Superior temporal gyrus (tissue), 1 donor: ENCODE data around the gene LIMCH1.
"Not testable (repeated sequence)": the region's sequence is repeated elsewhere in the genome, so short reads cannot be mapped to it uniquely, and the experiment has no call there.

Experiments
- DNase-seq: peaks from one replicate; pipeline ENCODE4 v3.0.0-alpha.2; 2016; ENCODE audit errors: extremely low spot score

Gene LIMCH1

DNA sequence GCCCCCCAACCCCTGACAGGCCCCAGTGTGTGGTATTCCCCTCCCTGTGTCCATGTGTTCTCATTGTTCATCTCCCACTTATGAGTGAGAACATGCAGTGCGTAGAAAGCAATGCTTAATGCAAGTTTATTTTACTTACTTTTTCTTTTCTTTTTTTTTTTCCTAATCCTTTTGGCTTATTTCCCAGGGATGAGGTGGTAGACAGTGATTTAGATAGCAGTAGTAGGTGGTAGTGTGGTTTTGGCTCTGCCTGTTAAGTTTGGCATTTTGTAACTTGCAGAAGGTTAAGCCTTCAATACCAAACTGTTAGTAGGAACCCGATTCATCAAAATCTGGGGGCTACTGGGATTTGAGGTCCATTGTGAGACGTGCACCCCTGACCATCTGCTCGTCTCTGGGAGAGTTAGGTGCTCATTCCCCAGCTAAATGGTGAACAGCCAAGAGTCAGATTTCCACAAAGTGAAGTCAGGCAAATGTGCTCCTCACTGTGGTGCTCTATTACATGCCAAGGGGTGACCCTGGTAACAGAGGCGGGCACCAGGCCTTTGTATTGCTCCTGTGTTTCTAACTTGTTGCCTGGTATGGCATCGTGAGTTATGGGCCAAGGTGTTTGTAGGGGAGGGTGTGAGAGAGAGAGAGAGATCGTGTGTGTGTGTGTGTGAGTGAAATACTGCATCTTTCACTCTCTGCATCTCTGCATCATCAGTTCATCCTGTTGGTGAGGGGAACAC, 140.3 kb downstream of the LIMCH1 start:
- DNase-seq, result no peak

GRCh38 chr4:41678951-41679350, 141.0 kb downstream of the LIMCH1 start:
- no peak for DNase-seq

DNA sequence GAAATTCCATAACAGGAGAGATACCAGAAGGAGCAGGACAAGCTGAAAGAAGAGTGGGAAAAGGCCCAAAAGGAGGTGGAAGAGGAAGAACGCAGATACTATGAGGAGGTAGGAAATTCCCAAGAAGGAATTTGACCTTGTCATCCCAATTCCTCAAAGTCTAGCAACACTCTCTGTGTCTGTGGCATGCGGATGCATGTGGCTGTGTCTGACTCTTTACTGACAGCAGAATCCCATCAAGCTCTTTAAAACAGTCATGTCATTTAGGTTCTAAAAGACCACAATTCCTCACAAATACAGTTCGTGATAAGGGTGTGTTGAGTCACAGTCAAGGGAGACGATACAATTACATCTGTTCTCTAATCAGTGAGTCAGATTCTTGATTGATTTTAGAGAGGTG, 142.0 kb downstream of the LIMCH1 start:
- DNase-seq, result no peak

DNA sequence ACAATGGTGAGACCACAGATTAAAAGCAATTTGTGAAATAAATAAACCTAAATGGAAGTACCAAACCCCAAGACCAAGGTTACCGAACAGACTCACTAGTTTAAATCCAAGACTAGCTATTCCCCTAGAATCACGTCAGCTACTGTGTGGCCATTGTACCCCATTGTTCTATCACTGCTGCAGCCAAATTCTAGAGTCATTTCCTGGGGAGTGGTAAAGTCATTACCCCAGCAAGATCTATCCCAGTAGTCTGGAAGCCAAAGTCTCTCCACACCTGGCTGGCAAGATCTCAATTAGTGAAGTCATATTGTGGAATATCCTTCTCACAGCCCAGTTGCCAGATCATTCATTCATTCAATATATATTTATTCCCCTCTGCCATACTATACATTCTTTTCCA, 143.1 kb downstream of the LIMCH1 start:
- DNase-seq, result no peak

GRCh38 chr4:41683326-41683725, 145.4 kb downstream of the LIMCH1 start:
- DNase-seq, result no peak

DNA sequence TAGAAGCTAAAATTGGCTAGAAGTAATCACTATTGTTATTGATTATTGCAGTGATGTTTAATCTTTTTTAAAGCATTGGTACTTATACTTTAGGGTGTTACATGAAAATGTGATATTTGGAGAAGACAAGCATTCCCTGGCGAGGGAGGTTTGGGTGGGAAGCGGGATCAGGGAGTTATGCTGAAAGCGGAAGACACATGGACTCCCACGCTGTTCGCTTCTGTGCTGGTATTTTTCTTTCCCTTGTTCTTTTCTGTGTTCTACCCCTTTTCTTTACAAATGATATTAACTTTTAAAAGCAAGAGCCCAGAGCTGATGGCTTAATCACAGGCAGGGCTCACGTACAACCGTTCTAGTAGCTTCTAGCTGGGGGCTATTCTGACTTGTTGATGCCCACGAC, 148.9 kb downstream of the LIMCH1 start:
- no peak for DNase-seq

- DNase-seq, result no peak
Measured at GRCh38 chr4:41687971-41688370, 150.0 kb downstream of the LIMCH1 start.

- DNase-seq, result peak; percentile 78
Measured at GRCh38 chr4:41692717-41693345, 154.9 kb downstream of the LIMCH1 start.

DNA sequence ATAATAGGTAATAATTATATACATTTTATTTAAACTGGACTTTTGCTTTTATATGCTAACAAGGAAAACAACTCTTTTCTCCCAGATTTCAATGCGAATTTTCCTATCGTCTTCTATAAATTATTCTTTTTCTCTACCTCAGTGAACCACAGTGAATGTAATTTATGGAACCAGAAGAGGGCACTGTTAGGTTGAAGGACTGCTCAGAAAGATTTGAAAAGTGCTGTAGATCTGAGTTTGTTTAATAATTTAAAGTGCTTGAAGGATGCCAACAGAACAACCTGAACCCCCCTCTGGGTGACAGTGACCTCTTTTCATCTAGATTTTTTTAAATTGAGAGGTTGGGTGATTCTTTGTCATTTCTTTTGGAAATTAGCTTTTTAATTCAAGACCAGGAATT, 155.7 kb downstream of the LIMCH1 start:
- peak; percentile 72 for DNase-seq

- no peak for DNase-seq
Measured at GRCh38 chr4:41696131-41696530, 158.2 kb downstream of the LIMCH1 start.

DNA sequence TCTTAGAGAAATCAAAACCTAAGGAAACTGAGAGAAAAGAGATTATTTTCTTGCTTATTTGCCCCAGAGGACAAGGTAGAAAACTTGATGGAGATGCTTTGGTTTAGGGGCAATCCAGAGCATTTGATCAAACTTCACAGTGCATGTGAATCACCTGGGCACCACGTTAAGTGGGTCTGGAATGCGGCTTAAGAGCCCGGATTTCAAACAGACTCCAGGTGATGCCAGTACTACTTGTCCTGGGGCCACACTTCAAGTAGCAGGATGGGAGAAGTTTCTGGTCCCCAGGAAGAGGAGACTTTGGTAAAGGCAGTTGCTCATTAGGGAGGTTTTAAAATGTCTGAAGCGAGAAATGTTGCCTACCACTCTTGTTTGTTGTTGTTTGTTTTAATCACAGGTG, 158.8 kb downstream of the LIMCH1 start:
- DNase-seq, result no peak

DNA sequence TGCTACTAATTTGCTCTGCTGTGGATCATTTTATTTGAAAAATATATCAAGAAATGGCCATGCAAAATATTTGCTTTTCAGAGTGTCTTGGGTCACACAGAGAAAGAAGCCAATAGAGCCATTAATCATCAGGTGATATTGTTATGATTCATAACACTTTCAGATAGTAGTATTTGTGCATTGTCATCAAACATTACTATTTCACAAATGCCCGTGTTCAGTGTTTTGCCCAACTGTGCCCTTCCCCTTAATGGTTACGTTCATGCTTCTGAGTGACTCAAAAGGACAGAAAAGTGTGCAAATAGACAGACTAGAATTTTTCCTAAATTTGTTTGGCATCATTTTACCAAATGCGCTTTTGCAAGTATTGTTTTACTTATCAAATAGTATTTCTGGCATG, 164.0 kb downstream of the LIMCH1 start:
- DNase-seq, result no peak

GRCh38 chr4:41702770-41703169, 164.8 kb downstream of the LIMCH1 start:
- no peak for DNase-seq

- DNase-seq, result no peak
Measured at GRCh38 chr4:41703785-41704184, 165.8 kb downstream of the LIMCH1 start.

DNA sequence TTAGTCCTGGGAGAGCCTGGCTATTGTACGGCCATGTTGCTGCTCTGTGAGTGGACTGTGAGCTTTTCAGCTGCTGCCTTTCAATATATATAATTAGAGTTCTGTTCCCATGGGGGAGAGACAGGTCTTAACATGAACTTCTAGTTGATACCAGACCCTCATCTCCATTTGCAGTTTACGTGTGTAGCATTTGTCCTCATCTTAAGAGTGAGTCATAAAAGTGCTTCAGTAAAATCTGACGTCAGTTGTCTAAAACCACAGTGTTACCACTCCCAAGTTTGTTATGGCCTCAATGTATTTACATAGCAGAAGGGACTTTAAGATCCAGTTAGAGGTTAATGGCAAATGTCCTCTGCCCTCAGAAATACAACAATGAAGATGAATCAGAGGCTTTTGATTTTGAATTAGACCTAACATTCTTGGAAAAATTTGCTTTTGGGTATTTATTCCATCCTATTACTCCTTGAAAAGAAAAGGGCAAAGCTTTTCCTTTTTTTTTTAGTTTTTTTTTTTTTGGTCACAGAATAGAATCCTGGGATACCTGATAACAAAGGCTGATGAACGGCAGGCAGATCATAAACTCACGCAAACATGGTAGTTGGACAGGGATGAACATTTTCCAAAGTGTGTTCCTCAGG, 172.0 kb downstream of the LIMCH1 start:
- no peak for DNase-seq

DNA sequence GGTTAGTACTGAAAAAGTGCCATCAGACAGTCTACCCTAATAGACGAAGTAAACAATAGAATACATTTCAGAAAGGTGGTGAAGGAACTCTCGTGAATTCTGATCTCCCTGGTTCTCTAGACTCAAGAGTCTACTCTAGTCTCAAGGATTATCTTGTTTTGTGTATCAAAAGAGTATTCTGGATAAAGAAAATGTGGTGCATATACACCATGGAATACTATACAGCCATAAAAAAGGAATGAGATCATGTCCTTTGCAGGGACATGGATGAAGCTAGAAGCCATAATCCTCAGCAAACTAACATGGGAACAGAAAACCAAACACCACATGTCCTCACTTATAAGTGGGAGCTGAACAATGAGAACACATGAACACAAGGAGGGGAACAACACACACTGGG, 173.7 kb downstream of the LIMCH1 start:
- not testable (repeated sequence) for DNase-seq

DNA sequence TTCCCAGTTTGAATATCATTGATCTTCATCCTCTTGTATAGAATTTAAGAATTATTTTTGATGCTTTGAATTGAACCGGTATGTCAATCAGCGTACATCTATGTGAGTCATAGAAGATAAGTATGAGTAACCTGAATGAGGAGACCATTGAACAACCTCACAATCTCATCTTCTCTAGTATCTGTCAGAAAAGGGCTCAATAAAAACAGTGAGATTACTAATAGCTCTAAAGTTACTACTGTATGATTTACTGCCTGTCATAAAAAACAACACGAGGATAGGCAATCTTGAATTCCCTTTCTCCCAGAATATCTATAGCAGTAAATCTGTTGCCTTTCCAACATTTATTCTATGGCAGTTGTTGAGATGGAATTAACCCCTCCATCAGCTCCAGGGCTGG, 174.5 kb downstream of the LIMCH1 start:
- DNase-seq, result no peak

DNA sequence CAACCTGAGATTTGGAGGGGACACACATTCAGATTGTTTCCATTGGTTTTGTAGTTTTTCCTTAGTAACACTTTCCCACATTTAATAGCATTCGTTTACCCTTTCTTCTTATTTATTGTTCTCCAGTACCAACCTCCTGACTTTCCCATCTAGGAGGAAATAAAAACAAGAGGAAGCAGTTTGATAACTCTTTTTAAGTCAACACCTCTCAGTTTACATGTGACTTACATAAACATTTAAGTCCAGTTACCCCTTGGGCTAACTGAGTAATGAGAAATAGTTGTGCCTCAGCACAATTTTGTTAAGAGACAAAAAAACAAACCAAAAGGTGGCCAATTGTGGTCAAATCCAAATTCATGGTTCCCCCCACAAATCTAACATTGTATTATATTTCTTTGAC, 175.8 kb downstream of the LIMCH1 start:
- no peak for DNase-seq

- DNase-seq, result no peak
Measured at GRCh38 chr4:41714364-41715000, 176.5 kb downstream of the LIMCH1 start.

DNA sequence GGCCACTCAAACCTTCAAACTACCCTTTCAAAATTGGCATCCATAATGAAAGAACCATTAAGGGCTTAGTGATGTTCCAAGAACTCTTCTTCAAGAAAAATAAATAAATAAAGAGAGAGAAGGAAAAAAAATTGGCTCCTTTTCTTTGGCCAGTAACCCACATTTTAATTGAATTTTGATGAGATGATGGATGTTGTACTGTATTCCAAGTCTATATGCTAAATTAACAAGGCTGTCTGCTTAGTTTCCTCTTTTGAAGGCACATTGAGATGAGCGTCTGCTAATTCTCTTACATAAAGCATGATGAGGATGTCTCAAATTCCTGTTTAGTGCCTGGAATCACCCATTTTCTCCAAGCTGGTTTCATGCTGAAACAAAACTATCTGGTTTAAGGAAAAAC, 177.2 kb downstream of the LIMCH1 start:
- no peak for DNase-seq

DNA sequence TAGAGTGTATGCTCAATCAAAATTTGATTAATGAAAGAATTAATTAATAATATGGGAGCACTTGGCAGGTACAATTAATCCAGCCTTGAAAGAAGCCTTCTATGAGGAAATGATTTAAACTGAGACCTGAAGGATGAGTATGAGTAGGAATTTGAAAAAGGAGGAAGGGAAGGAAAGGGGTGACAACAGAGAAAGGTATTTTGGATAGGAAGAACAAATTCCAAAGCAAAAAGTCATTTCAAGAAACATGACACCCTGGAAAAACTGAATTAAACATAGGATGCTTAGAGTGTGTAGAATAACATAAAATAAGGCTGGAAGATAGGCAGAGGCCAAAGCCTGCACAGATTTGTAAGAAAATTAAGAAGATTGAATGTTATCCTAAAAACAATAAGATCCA, 180.9 kb downstream of the LIMCH1 start:
- no peak for DNase-seq

- DNase-seq, result no peak
Measured at GRCh38 chr4:41719417-41719816, 181.5 kb downstream of the LIMCH1 start.

DNA sequence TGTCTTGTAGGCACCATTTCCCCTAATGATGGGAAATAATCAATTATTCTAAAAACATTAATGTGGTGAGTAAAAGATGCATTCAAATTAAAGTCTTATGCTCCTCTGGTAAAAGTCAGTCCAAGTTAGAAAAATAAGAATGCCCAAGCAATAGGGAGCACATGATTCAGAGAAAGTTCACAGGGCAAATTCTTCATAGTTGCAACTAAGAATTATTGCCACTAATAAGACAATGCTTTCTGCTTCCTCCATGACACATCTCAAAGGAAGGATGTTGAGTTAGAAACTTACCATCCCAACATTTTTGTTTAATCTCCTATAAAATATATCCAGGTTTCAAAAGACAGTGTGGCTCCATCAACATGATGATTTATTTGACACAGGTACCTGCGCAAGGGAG, 184.2 kb downstream of the LIMCH1 start:
- no peak for DNase-seq
